GM18505 (cell line): Measurements from ENCODE around the gene LRMDA.

ENCODE experiments used
- ATAC-seq: cut with Tn5 transposase; IDR thresholded peaks from one replicate; pipeline ENCODE4 v1.9.1; 2021; ENCODE audit not compliant: unreplicated experiment
- POLR2A ChIP-seq: IDR thresholded peaks from 4 replicates; pipeline ENCODE4 v1.6.1; 2011; ENCODE audit warnings: borderline replicate concordance; ENCODE audit not compliant: insufficient read depth, insufficient read length; ENCODE audit errors: extremely low read depth

Gene LRMDA

GRCh38 chr10:75664968-75665367 is 233.5 kb downstream of the LRMDA start:
- TF ChIP-seq POLR2A, result no peak
- ATAC-seq, result no peak

- no peak for TF ChIP-seq POLR2A
- no peak for ATAC-seq
Measured at GRCh38 chr10:75665707-75666106, 234.3 kb downstream of the LRMDA start.

GRCh38 chr10:75672111-75672671 is 240.8 kb downstream of the LRMDA start:
- TF ChIP-seq POLR2A, result no peak
- ATAC-seq, result no peak

GRCh38 chr10:75672842-75673241 is 241.4 kb downstream of the LRMDA start:
- no peak for ATAC-seq
- no peak for TF ChIP-seq POLR2A

GRCh38 chr10:75677541-75677940 is 246.1 kb downstream of the LRMDA start:
- ATAC-seq, result no peak
- no peak for TF ChIP-seq POLR2A

GRCh38 chr10:75678527-75678926 is 247.1 kb downstream of the LRMDA start:
- TF ChIP-seq POLR2A, result no peak

GRCh38 chr10:75679536-75679935 is 248.1 kb downstream of the LRMDA start:
- TF ChIP-seq POLR2A, result no peak
- no peak for ATAC-seq

More at GRCh38 chr10:75678527-75678926, 247.1 kb downstream of the LRMDA start:
- no peak for ATAC-seq

- TF ChIP-seq POLR2A, result no peak
- ATAC-seq, result no peak
Measured at GRCh38 chr10:75681334-75681733, 249.9 kb downstream of the LRMDA start.

- no peak for TF ChIP-seq POLR2A
- no peak for ATAC-seq
Measured at GRCh38 chr10:75682649-75683557, 251.5 kb downstream of the LRMDA start.

- TF ChIP-seq POLR2A, result no peak
- ATAC-seq, result no peak
Measured at GRCh38 chr10:75685187-75685586, 253.8 kb downstream of the LRMDA start.

GRCh38 chr10:75688506-75689300 is 257.3 kb downstream of the LRMDA start:
- ATAC-seq, result no peak
- no peak for TF ChIP-seq POLR2A

GRCh38 chr10:75693489-75693888 is 262.1 kb downstream of the LRMDA start:
- no peak for TF ChIP-seq POLR2A
- ATAC-seq, result no peak

- ATAC-seq, result no peak
- TF ChIP-seq POLR2A, result no peak
Measured at GRCh38 chr10:75694269-75694668, 262.8 kb downstream of the LRMDA start.
